ENCODE measurements around the gene IGIP.

IGIP gene

GRCh38 chr5:140145818-140146522, 20.2 kb downstream of the IGIP start:
- TF ChIP-seq, protein P1, sequence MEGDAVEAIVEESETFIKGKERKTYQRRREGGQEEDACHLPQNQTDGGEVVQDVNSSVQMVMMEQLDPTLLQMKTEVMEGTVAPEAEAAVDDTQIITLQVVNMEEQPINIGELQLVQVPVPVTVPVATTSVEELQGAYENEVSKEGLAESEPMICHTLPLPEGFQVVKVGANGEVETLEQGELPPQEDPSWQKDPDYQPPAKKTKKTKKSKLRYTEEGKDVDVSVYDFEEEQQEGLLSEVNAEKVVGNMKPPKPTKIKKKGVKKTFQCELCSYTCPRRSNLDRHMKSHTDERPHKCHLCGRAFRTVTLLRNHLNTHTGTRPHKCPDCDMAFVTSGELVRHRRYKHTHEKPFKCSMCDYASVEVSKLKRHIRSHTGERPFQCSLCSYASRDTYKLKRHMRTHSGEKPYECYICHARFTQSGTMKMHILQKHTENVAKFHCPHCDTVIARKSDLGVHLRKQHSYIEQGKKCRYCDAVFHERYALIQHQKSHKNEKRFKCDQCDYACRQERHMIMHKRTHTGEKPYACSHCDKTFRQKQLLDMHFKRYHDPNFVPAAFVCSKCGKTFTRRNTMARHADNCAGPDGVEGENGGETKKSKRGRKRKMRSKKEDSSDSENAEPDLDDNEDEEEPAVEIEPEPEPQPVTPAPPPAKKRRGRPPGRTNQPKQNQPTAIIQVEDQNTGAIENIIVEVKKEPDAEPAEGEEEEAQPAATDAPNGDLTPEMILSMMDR (IDR thresholded peaks at IDR 0.05; ENCODE audit: insufficient read depth, low read depth, low read length, missing control alignments), result no peak
- DNase-seq (ENCODE audit: low read depth), result peak; percentile 76
- peak overlapping the region; percentile 36 for H3K4me3 ChIP-seq (ENCODE audit: low read length)

DNA sequence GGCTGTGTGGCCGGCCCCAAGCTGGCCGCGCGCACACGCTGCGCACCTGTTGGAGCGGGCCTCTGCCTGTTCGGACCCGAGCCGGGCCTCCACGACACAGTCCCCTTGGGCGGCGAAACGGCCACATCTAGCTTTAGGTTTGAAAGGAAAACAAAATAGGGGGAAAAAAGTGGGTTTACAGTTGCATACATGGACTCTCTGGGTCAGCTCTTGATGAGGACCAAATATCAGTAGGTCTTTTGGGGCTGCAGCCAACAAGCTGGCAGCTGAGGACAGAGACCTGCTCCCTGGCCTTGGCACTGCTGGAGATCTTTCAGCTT, 20.7 kb downstream of the IGIP start:
- DNase-seq (ENCODE audit: low read depth), result no peak
- TF ChIP-seq, protein P1 (IDR thresholded peaks at IDR 0.05; ENCODE audit: insufficient read depth, low read depth, low read length, missing control alignments), result no peak
- H3K4me3 ChIP-seq (ENCODE audit: low read length), result no peak overlapping the region

GRCh38 chr5:140147460-140147859, 21.7 kb downstream of the IGIP start:
- H3K4me3 ChIP-seq (ENCODE audit: low read length), result no peak overlapping the region
- TF ChIP-seq, protein P1 (IDR thresholded peaks at IDR 0.05; ENCODE audit: insufficient read depth, low read depth, low read length, missing control alignments), result no peak
- DNase-seq (ENCODE audit: low read depth), result no peak

- DNase-seq (ENCODE audit: low read depth), result no peak
- TF ChIP-seq, protein P1 (IDR thresholded peaks at IDR 0.05; ENCODE audit: insufficient read depth, low read depth, low read length, missing control alignments), result no peak
- no peak overlapping the region for H3K4me3 ChIP-seq (ENCODE audit: low read length)
Observed at GRCh38 chr5:140148508-140148907, 22.8 kb downstream of the IGIP start.

GRCh38 chr5:140150201-140150600, 24.5 kb downstream of the IGIP start:
- TF ChIP-seq, protein P1 (IDR thresholded peaks at IDR 0.05; ENCODE audit: insufficient read depth, low read depth, low read length, missing control alignments), result no peak
- DNase-seq (ENCODE audit: low read depth), result no peak
- H3K4me3 ChIP-seq (ENCODE audit: low read length), result no peak overlapping the region

DNA sequence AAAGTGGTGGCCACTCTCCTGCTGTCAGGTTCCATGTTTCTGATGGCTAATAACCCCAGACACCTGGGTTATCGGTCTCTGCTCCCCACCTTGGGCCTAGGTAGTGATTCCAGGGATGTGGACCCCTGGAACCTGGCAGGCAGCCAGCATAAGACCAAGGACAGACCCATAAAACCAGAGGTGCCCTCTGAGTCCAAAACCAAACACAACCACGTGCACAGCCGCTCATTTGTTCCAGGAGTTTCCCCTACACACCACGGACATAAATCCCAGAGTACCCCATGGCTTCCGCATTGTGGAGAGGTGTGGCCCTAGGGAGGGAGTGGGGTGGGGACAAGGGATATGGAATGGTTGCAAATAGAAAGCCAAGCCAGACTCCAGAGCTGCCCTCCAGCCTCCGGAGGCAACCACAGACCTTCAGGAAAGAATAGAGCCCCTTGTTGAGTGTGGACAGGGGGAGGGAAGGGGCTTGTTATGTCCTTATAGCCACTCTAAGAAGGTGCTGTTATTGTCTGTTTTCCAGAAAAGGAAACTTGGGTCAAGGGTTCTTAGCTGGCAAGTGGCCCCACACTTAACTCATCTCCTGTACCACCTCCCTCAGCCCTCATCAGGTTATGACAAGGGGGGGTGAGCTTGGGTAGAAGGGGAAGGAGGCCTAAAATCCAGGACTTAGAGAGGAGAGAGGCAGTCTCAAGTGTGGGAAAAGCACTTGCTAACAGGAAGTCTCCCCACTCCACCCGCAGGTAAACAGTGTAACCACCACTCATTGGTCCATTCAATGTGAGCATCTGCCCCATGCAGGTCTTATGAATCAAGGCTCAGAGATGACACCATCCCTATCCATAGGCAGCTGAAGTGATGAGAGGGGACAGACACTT, 25.6 kb downstream of the IGIP start:
- TF ChIP-seq, protein P1 (IDR thresholded peaks at IDR 0.05; ENCODE audit: insufficient read depth, low read depth, low read length, missing control alignments), result no peak
- DNase-seq (ENCODE audit: low read depth), result no peak
- no peak overlapping the region for H3K4me3 ChIP-seq (ENCODE audit: low read length)
